Measurements from ENCODE around the gene BRCA1.

DNA sequence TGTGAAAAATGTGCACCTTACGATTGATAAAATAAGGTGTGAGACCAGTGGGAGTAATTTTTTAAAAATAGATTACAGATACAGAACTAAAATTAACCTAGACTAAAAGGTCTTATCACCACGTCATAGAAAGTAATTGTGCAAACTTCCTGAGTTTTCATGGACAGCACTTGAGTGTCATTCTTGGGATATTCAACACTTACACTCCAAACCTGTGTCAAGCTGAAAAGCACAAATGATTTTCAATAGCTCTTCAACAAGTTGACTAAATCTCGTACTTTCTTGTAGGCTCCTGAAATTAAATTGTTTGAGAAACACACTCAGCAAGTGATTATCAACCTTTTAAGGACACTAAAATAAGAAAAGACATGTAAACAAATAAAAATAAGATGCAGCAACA, 20.5 kb downstream of the BRCA1 start:
- TF ChIP-seq, protein P1, sequence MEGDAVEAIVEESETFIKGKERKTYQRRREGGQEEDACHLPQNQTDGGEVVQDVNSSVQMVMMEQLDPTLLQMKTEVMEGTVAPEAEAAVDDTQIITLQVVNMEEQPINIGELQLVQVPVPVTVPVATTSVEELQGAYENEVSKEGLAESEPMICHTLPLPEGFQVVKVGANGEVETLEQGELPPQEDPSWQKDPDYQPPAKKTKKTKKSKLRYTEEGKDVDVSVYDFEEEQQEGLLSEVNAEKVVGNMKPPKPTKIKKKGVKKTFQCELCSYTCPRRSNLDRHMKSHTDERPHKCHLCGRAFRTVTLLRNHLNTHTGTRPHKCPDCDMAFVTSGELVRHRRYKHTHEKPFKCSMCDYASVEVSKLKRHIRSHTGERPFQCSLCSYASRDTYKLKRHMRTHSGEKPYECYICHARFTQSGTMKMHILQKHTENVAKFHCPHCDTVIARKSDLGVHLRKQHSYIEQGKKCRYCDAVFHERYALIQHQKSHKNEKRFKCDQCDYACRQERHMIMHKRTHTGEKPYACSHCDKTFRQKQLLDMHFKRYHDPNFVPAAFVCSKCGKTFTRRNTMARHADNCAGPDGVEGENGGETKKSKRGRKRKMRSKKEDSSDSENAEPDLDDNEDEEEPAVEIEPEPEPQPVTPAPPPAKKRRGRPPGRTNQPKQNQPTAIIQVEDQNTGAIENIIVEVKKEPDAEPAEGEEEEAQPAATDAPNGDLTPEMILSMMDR (IDR thresholded peaks at IDR 0.05), result no peak
- TF ChIP-seq POLR2A (IDR thresholded peaks at IDR 0.05), result no peak

All from tibial nerve (tissue), 3 donors.